Small intestine (tissue), 7 donors: ENCODE measurements around the gene FBXO42. TPM values are rescaled to one million over a fixed set of nuclear protein-coding genes. Genes with fewer than 3 reads are reported as not detected.
A peak's percentile ranks its signal among the peaks of the same experiment; 100 is the strongest.

Source experiments
- DNase-seq, 2 donors: peaks; one replicate each; pipeline versions ENCODE4 v3.0.0 to v3.0.0-alpha.2; 2013
- FAIRE-seq: peaks from 2 replicates; lab custom pipeline; 2012; peaks lifted over from hg19 to GRCh38; lab: Jason Lieb, UNC
- H3K27ac ChIP-seq, 3 donors: one replicate each; pipeline ENCODE4 v1.5.1; 2013; ENCODE audit warnings: low read length in 2 of 3, mild to moderate bottlenecking in 2 of 3, control low read depth in 1 of 3, inconsistent platforms in 1 of 3, low read depth in 1 of 3, moderate library complexity in 1 of 3
- H3K27me3 ChIP-seq, 3 donors: one replicate each; pipeline ENCODE4 v1.6.1; 2013; ENCODE audit warnings: low read length in 3 of 3, inconsistent platforms in 1 of 3; ENCODE audit not compliant: control insufficient read depth in 3 of 3, insufficient read depth in 3 of 3
- H3K36me3 ChIP-seq, 3 donors: one replicate each; pipeline ENCODE4 v1.6.1; 2013; ENCODE audit warnings: low read length in 3 of 3, inconsistent platforms in 1 of 3, low read depth in 1 of 3, mild to moderate bottlenecking in 1 of 3, moderate library complexity in 1 of 3; ENCODE audit not compliant: control insufficient read depth in 3 of 3, insufficient read depth in 2 of 3
- H3K4me1 ChIP-seq, 3 donors: one replicate each; pipeline ENCODE4 v1.6.1; 2013; ENCODE audit warnings: low read length in 2 of 3, inconsistent platforms in 1 of 3, low read depth in 1 of 3, mild to moderate bottlenecking in 1 of 3, moderate library complexity in 1 of 3; ENCODE audit not compliant: control insufficient read depth in 3 of 3, insufficient read depth in 2 of 3
- H3K4me3 ChIP-seq, 3 donors: one replicate each; pipeline ENCODE4 v1.5.1; 2013; ENCODE audit warnings: low read length in 3 of 3, control low read depth in 1 of 3, inconsistent platforms in 1 of 3, low read depth in 1 of 3, mild to moderate bottlenecking in 1 of 3, moderate library complexity in 1 of 3
- H3K9me3 ChIP-seq, 2 donors: one replicate each; pipeline ENCODE4 v1.6.1; 2013; ENCODE audit warnings: low read depth in 1 of 2, low read length in 1 of 2; ENCODE audit not compliant: control insufficient read depth in 2 of 2, insufficient read depth in 1 of 2
- WGBS, 3 donors: extraction: QIAGEN DNeasy Blood & Tissue Kit; methylation state at CpG; one replicate each; pipeline ENCODE4 v1.1.7; 2013; 5-methylcytosine and 5-hydroxymethylcytosine counted together
- polyA plus RNA-seq, 4 donors: library from polyadenylated mRNA; stranded (reverse) in 3 of 4; unstranded in 1 of 4; fragments of 200-250 nt in 3 of 4; fragments of 120-200 nt in 1 of 4; gene quantifications; one replicate each; pipeline versions ENCODE4 v1.2.1 to v1.2.3, GENCODE V29; 2013
- donor health status: healthy with polysubstance abuse.
- donor health status: control.
- donor health status: control.
- donor health status: Bipolar disorder and iron deficiency.
- donor health status: healthy.

FBXO42 gene
- polyA plus RNA-seq, 4 donors: 10.0 to 14.5 (median 12.2) TPM

GRCh38 chr1:16286122-16286521, 66.2 kb downstream of the FBXO42 start:
- Histone ChIP-seq H3K27ac (no peak overlapping the region), H3K36me3 (peaks cover 0 to 27% (median 0%) of the 10 kb centered on the region in 3 donors), H3K27me3 (no peaks in the 10 kb centered on the region), H3K4me1 (no peaks in the 10 kb centered on the region), H3K9me3 (no peaks in the 10 kb centered on the region), H3K4me3 (no peak overlapping the region)
- FAIRE-seq (no peak), DNase-seq (no peak)
- 94 to 99% (median 96%) methylated on average over 4 of the region's 4 CpGs for WGBS, 3 donors

DNA sequence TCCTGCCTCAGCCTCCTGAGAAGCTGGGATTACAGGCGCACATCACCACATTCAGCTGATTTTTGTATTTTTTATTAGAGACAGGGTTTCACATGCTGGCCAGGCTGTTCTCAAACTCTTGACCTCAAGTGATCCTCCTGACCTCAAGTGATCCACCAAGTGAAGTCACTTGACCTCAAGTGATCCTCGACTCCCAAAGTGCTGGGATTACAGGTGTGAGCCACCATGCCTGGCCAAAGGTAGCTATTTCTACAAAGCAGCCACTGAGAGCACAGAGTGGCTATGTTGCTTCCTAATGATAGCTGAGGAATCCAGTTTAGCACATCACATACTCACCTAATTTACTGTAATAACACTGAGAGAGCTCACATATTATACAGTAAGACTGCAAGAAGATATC, 70.5 kb downstream of the FBXO42 start:
- Histone ChIP-seq H3K36me3 (peaks cover 0 to 24% (median 0%) of the 10 kb centered on the region in 3 donors), H3K4me3 (no peak overlapping the region), H3K27ac (no peak overlapping the region), H3K9me3 (no peaks in the 10 kb centered on the region), H3K4me1 (no peaks in the 10 kb centered on the region), H3K27me3 (no peaks in the 10 kb centered on the region)
- no peak for FAIRE-seq
- DNase-seq: no peak
- WGBS, 3 donors: 65 to 84% (median 76%) methylated on average over 2 of the region's 2 CpGs

DNA sequence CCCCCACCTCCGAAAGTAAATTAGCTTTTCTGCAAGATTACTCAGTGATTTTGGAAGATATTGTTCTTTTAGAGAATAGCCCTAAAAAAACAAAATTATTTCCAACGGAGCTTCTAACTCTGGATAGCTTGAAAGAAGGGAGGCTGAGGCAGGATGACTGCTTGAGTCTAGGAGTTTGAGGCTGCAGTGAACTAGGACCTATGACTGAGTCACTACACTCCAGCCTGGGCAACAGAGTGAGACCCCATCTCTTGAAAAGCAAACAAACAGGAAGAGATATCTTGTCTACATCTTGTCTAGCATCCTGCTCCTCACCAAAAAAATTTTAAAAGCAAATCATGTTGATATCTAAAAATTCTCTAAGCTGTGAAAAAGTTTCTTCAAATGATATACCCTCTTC, 73.1 kb downstream of the FBXO42 start:
- 82 to 93% (median 93%) methylated on average over 2 of the region's 2 CpGs for WGBS, 3 donors
- FAIRE-seq (no peak), DNase-seq (no peak)
- Histone ChIP-seq H3K9me3 (no peaks in the 10 kb centered on the region), H3K36me3 (peaks cover 0 to 17% (median 0%) of the 10 kb centered on the region in 3 donors), H3K4me1 (no peaks in the 10 kb centered on the region), H3K27me3 (no peaks in the 10 kb centered on the region), H3K4me3 (no peak overlapping the region), H3K27ac (no peak overlapping the region)

DNA sequence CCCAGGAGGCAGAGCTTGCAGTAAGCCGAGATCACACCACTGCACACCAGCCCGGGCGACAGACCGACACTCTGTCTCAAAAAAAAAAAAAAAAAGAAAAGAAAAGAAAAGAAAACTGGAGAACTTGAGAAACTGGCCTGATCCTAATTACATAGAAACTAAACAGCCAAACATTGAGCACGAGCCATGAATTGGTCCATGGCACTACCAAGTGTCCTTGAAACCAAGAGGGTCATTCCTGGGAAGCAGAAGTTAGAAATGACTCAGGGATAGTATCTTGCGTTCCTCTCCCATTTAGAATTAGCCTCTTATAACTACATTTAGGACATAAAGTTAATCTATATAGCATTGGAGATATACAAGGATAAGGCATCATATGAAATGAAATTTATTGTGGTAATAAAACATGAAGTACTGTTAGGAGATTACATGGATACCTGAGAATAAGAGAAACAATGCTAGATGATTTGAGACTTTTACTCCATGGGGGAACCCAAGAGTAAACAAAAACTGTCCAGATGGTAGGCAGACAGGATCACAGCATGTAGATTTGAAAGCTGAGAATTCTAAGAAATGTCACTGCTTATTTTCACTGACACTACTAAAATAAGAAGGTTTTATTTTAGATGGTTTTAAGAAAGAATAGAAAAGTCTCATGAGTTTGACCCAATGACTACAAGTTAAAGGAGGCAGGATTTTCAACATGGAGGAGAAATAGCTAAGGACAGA, 75.8 kb downstream of the FBXO42 start:
- peaks cover 0 to 23% (median 0%) of the 10 kb centered on the region in 3 donors for H3K36me3 ChIP-seq
- H3K4me3 ChIP-seq: no peak overlapping the region
- FAIRE-seq (no peak), DNase-seq (peak in 1 of 2 donors; percentile 27)
- no peaks in the 10 kb centered on the region for H3K4me1 ChIP-seq
- 74 to 87% (median 77%) methylated on average over 6 of the region's 6 CpGs for WGBS, 3 donors
- no peak overlapping the region for H3K27ac ChIP-seq
- no peaks in the 10 kb centered on the region for H3K9me3 ChIP-seq
- no peaks in the 10 kb centered on the region for H3K27me3 ChIP-seq

DNA sequence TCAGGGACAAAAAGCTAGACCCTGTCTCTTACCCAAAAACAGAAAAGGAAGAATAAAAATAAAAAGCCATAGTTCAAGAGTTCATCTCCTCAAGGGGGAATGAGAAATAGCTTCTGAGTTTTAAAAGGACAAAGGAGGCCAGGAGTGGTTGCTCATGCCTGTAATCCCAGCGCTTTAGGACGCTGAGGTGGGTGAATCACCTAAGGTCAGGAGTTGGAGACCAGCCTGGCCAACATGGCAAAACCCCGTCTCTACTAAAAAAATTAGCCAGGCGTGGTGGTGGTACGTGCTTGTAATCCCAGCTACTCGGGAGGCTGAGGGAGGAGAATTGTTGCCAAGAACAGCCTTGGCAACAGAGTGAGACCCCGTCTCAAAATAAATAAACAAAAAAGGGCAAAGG, 76.7 kb downstream of the FBXO42 start:
- H3K36me3 ChIP-seq: peaks cover 0 to 21% (median 0%) of the 10 kb centered on the region in 3 donors
- WGBS, 3 donors: 84 to 92% (median 87%) methylated on average over 7 of the region's 7 CpGs
- no peak overlapping the region for H3K4me3 ChIP-seq
- H3K27me3 ChIP-seq: no peaks in the 10 kb centered on the region
- no peak for DNase-seq
- no peaks in the 10 kb centered on the region for H3K4me1 ChIP-seq
- no peaks in the 10 kb centered on the region for H3K9me3 ChIP-seq
- FAIRE-seq: no peak
- H3K27ac ChIP-seq: no peak overlapping the region

- Histone ChIP-seq H3K9me3 (no peaks in the 10 kb centered on the region), H3K27ac (no peak overlapping the region), H3K4me1 (peaks cover 4 to 9% (median 6%) of the 10 kb centered on the region in 3 donors), H3K4me3 (no peak overlapping the region), H3K36me3 (peaks cover 0 to 11% (median 0%) of the 10 kb centered on the region in 3 donors), H3K27me3 (no peaks in the 10 kb centered on the region)
- no peak for FAIRE-seq
- peak; percentile 18 to 36 for DNase-seq
Measured at GRCh38 chr1:16267690-16268180, 84.5 kb downstream of the FBXO42 start.

DNA sequence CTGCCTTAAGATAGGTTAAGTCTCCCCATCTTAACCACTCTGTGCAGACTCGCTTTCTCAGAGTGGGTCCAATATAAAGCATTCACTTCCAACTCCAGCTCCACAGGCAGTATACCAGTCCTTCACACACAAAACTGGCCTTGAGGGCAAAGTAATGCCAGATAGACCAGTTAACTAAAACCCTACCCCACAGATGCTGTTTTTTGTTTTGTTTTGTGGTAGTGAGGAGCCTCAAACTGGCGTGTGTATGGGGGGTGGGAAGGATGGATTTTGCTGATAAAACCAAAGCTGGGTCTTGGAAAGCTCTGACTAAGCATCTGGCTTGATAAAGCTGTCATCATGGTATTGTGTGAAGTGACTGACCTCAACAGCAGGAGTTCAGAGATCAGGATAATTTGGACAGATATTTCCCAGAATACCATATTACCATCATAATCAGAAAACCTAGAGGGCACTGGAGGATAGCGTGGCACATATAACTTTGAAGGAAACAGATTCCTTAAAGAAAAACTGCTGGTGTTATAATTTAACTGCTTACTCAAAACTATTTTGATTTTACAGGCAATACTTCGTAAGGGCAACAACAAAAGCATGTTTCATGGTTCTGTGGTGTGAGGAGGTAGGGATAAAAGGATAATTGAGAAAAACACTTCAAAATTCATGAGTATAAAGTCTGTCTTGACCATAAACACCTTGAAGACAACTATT, 85.7 kb downstream of the FBXO42 start:
- Histone ChIP-seq H3K4me3 (no peak overlapping the region), H3K9me3 (no peaks in the 10 kb centered on the region), H3K36me3 (peaks cover 0 to 9% (median 0%) of the 10 kb centered on the region in 3 donors), H3K27me3 (no peaks in the 10 kb centered on the region), H3K27ac (no peak overlapping the region), H3K4me1 (peaks cover 4 to 9% (median 6%) of the 10 kb centered on the region in 3 donors)
- WGBS, 3 donors: 78 to 82% (median 81%) methylated on average over 4 of the region's 4 CpGs
- FAIRE-seq: no peak
- no peak for DNase-seq

DNA sequence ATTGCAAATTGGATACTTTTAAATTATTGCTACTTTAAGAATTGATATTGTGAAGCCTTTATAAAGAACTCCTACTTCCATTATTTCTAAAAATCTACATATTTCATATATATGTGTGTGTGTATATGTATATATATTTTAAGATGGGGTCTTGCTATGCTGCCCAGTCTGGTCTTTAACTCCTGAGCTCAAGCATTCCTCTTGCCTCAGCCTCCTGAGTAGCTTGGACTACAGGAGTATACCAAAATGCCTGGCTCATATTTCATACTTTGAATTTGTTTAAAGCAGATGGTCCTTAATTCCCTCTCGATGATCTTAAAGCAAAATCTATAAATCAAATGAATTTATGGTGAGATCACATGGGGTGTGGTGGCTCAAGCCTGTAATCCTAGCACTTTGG, 90.2 kb downstream of the FBXO42 start:
- no peak for DNase-seq
- no peak for FAIRE-seq
- WGBS, 3 donors: 89 to 96% (median 92%) methylated on average over 1 of the region's 1 CpG
- H3K27ac ChIP-seq: no peak overlapping the region
- no peaks in the 10 kb centered on the region for H3K27me3 ChIP-seq
- H3K9me3 ChIP-seq: no peaks in the 10 kb centered on the region
- H3K4me3 ChIP-seq: no peak overlapping the region
- peaks cover 0 to 10% (median 0%) of the 10 kb centered on the region in 3 donors for H3K36me3 ChIP-seq
- H3K4me1 ChIP-seq: peaks cover 2 to 3% (median 3%) of the 10 kb centered on the region in 3 donors
